HEK293 (cell line): Measurements from ENCODE around the gene FBXW2.

Experiments
- CTCF ChIA-PET: fragments of 350-600 bp; formaldehyde crosslinking; extraction: SDS; loops from one replicate; lab custom pipeline; 2021; ENCODE audit warnings: antibody characterized with exemption; lab: Yijun Ruan, JAX
- POLR2A ChIA-PET: fragments of 300-600 bp; formaldehyde crosslinking; extraction: SDS; loops from one replicate; lab custom pipeline; 2020; ENCODE audit warnings: antibody characterized with exemption, inconsistent platforms; lab: Yijun Ruan, JAX
- H3K27ac ChIP-seq: fragments of 200-500 bp; sonication (Bioruptor generic); 2 replicates; pipeline ENCODE4 v1.5.1; 2014; ENCODE audit warnings: low read depth, low read length, control low read depth, inconsistent platforms; ENCODE audit errors: extremely low read depth
- H3K36me3 ChIP-seq, 2 experiments: fragments of 200-500 bp in 1 of 2; sonication (Bioruptor generic) in 1 of 2; 1 replicate in 1 of 2; 2 replicates in 1 of 2; pipeline ENCODE4 v1.5.1; 2014 to 2017; ENCODE audit warnings: inconsistent platforms in 2 of 2, low read length in 2 of 2; ENCODE audit not compliant: control insufficient read depth in 2 of 2, insufficient read depth in 1 of 2
- H3K4me1 ChIP-seq: fragments of 200-500 bp; sonication (Bioruptor generic); 2 replicates; pipeline ENCODE4 v1.5.1; 2014; ENCODE audit warnings: mild to moderate bottlenecking, low read length, inconsistent platforms; ENCODE audit not compliant: control insufficient read depth, insufficient read depth
- H3K4me3 ChIP-seq: 2 replicates; pipeline ENCODE4 v1.5.1; 2011; ENCODE audit warnings: low read depth, mild to moderate bottlenecking, control low read depth, low read length, moderate library complexity
- H3K9me3 ChIP-seq: fragments of 200-500 bp; sonication (Bioruptor generic); 2 replicates; pipeline ENCODE4 v1.5.1; 2014; ENCODE audit warnings: low read depth, low read length, inconsistent platforms; ENCODE audit not compliant: control insufficient read depth, insufficient read depth
- BCL6B ChIP-seq: fragments of 450-650 bp; formaldehyde crosslinking; IDR thresholded peaks from 2 replicates; pipeline ENCODE4 v1.5.1; 2017; ENCODE audit warnings: missing biosample characterization, missing genetic modification characterization
- HOXC10 ChIP-seq: sonication (generic); formaldehyde crosslinking; IDR thresholded peaks from 2 replicates; pipeline ENCODE4 v1.8.1; 2023; ENCODE audit warnings: mild to moderate bottlenecking, missing genetic modification reagents
- KLF9 ChIP-seq: fragments of 450-650 bp; formaldehyde crosslinking; IDR thresholded peaks from 2 replicates; pipeline ENCODE4 v1.5.1; 2016; ENCODE audit warnings: missing biosample characterization, missing genetic modification characterization, low read depth
- REST ChIP-seq: fragments of 450-650 bp; formaldehyde crosslinking; IDR thresholded peaks from 2 replicates; pipeline ENCODE4 v1.5.1; 2016; ENCODE audit warnings: missing biosample characterization, missing genetic modification characterization
- SETDB1 ChIP-seq: IDR thresholded peaks from one replicate; pipeline ENCODE4 v1.6.1; 2017; ENCODE audit warnings: mild to moderate bottlenecking, low read length, moderate library complexity, mixed read lengths; ENCODE audit not compliant: insufficient read length
- ZEB2 ChIP-seq: fragments of 450-650 bp; formaldehyde crosslinking; IDR thresholded peaks from 2 replicates; pipeline ENCODE4 v1.5.1; 2016; ENCODE audit warnings: missing biosample characterization, missing genetic modification characterization
- ZFP41 ChIP-seq: fragments of 450-650 bp; formaldehyde crosslinking; IDR thresholded peaks from 2 replicates; pipeline ENCODE4 v1.5.1; 2016; ENCODE audit warnings: missing biosample characterization, missing genetic modification characterization, borderline replicate concordance
- ZNF24 ChIP-seq: fragments of 450-650 bp; formaldehyde crosslinking; IDR thresholded peaks from 2 replicates; pipeline ENCODE4 v1.5.1; 2016; ENCODE audit warnings: missing biosample characterization, missing genetic modification characterization
- ZNF530 ChIP-seq: fragments of 450-650 bp; formaldehyde crosslinking; IDR thresholded peaks from 2 replicates; pipeline ENCODE4 v1.5.1; 2016; ENCODE audit warnings: low read depth, missing biosample characterization, missing genetic modification characterization
- ZNF560 ChIP-seq: fragments of 450-650 bp; formaldehyde crosslinking; IDR thresholded peaks from 2 replicates; pipeline ENCODE4 v1.5.1; 2017; ENCODE audit warnings: missing biosample characterization, missing genetic modification characterization, borderline replicate concordance
- ZNF704 ChIP-seq: fragments of 450-650 bp; formaldehyde crosslinking; IDR thresholded peaks from 2 replicates; pipeline ENCODE4 v1.5.1; 2016; ENCODE audit warnings: missing biosample characterization, missing genetic modification characterization
- ZNF747 ChIP-seq: fragments of 450-650 bp; formaldehyde crosslinking; IDR thresholded peaks from 2 replicates; pipeline ENCODE4 v1.5.1; 2016; ENCODE audit warnings: missing biosample characterization, missing genetic modification characterization
- ZNF776 ChIP-seq: fragments of 450-650 bp; formaldehyde crosslinking; IDR thresholded peaks from 2 replicates; pipeline ENCODE4 v1.5.0; 2017; ENCODE audit warnings: missing biosample characterization, missing genetic modification characterization, borderline replicate concordance
- ZNF791 ChIP-seq: fragments of 450-650 bp; formaldehyde crosslinking; IDR thresholded peaks from 2 replicates; pipeline ENCODE4 v1.5.1; 2016; ENCODE audit warnings: missing biosample characterization, missing genetic modification characterization
- TF ChIP-seq, protein P1 (sequence below): fragments of 450-650 bp; formaldehyde crosslinking; IDR thresholded peaks from 2 replicates; pipeline ENCODE4 v1.5.1; 2017; ENCODE audit warnings: missing biosample characterization, missing genetic modification characterization
- TF ChIP-seq, protein P2 (sequence below): fragments of 450-650 bp; formaldehyde crosslinking; IDR thresholded peaks from 2 replicates; pipeline ENCODE4 v1.5.1; 2016; ENCODE audit warnings: missing biosample characterization, missing genetic modification characterization

FBXW2 gene

GRCh38 chr9:120723565-120723964 lies 69.7 kb downstream of the FBXW2 start (continued):
- TF ChIP-seq ZNF791 (tag by site-specific recombination), result no peak
- TF ChIP-seq, all 188 proteins: peak for 0

- POLR2A ChIA-PET, result no interaction called here
- no peak for TF ChIP-seq HOXC10 (CRISPR knock-in tag)
- TF ChIP-seq, protein P1, sequence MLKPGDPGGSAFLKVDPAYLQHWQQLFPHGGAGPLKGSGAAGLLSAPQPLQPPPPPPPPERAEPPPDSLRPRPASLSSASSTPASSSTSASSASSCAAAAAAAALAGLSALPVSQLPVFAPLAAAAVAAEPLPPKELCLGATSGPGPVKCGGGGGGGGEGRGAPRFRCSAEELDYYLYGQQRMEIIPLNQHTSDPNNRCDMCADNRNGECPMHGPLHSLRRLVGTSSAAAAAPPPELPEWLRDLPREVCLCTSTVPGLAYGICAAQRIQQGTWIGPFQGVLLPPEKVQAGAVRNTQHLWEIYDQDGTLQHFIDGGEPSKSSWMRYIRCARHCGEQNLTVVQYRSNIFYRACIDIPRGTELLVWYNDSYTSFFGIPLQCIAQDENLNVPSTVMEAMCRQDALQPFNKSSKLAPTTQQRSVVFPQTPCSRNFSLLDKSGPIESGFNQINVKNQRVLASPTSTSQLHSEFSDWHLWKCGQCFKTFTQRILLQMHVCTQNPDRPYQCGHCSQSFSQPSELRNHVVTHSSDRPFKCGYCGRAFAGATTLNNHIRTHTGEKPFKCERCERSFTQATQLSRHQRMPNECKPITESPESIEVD (tag by site-specific recombination), result no peak
- TF ChIP-seq ZNF530, result no peak
- CTCF ChIA-PET, result interaction anchor here (0.6 kb wide), 1 partner anchor 39 kb away, joined by 4 read pairs; no protein-coding TSS in a partner anchor
- Histone ChIP-seq H3K9me3 (no peaks in the 10 kb centered on the region), H3K4me1 (no peaks in the 10 kb centered on the region), H3K4me3 (no peak overlapping the region), H3K27ac (no peak overlapping the region), H3K36me3 (no peaks in the 10 kb centered on the region)
Observed at GRCh38 chr9:120720404-120720803, 72.8 kb downstream of the FBXW2 start.

- Histone ChIP-seq H3K4me1 (no peaks in the 10 kb centered on the region), H3K9me3 (no peaks in the 10 kb centered on the region), H3K4me3 (no peak overlapping the region), H3K27ac (no peak overlapping the region), H3K36me3 (no peaks in the 10 kb centered on the region)
- ChIA-PET POLR2A (no interaction called here), CTCF (interaction anchor here (0.6 to 1.6 kb wide), 4 partner anchors 10 to 483 kb away, joined by 4 to 6 read pairs (median 4); partner anchors contain the start of gene RAB14)
- no peak for TF ChIP-seq ZEB2 (tag by site-specific recombination)
- TF ChIP-seq ZNF560, result no peak
- no peak for TF ChIP-seq ZNF747 (tag by site-specific recombination)
- no peak for TF ChIP-seq KLF9
- TF ChIP-seq ZNF776, result no peak
- TF ChIP-seq REST (tag by site-specific recombination), result no peak
- TF ChIP-seq ZNF791 (tag by site-specific recombination), result no peak
- no peak for TF ChIP-seq SETDB1
- no peak for TF ChIP-seq ZNF24
- TF ChIP-seq, protein P2, sequence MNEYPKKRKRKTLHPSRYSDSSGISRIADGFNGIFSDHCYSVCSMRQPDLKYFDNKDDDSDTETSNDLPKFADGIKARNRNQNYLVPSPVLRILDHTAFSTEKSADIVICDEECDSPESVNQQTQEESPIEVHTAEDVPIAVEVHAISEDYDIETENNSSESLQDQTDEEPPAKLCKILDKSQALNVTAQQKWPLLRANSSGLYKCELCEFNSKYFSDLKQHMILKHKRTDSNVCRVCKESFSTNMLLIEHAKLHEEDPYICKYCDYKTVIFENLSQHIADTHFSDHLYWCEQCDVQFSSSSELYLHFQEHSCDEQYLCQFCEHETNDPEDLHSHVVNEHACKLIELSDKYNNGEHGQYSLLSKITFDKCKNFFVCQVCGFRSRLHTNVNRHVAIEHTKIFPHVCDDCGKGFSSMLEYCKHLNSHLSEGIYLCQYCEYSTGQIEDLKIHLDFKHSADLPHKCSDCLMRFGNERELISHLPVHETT, result no peak
- no peak for TF ChIP-seq ZFP41
- TF ChIP-seq BCL6B, result no peak
- no peak for TF ChIP-seq ZNF704
Observed at GRCh38 chr9:120718316-120718715, 74.9 kb downstream of the FBXW2 start.
